CD4-positive, alpha-beta T cell treated with Interleukin-2 at 100 ng/mL for 4 hours (primary cell): ENCODE results near the gene PRDX6.
"Not testable (repeated sequence)": the region's sequence is repeated elsewhere in the genome, so short reads cannot be mapped to it uniquely, and the experiment has no call there.

Source experiments
- DNase-seq: peaks from one replicate; pipeline ENCODE4 v3.0.0-alpha.2; 2020; ENCODE audit warnings: low spot score

The PRDX6 gene

GRCh38 chr1:173477286-173478093, at the start of gene PRDX6:
PRDX6 (plus strand) TSS chr1:173477335; CDS start chr1:173477398, 63 bp downstream.
- no peak for DNase-seq

- peak; percentile 66 for DNase-seq
Measured at GRCh38 chr1:173429471-173430402, 47.4 kb upstream of the PRDX6 start.

GRCh38 chr1:173430677-173431303, 46.3 kb upstream of the PRDX6 start:
- DNase-seq: no peak

- peak; percentile 92 for DNase-seq
Measured at GRCh38 chr1:173431304-173432045, 45.7 kb upstream of the PRDX6 start.

GRCh38 chr1:173432331-173432730, 44.8 kb upstream of the PRDX6 start:
- DNase-seq: no peak

- DNase-seq: no peak
Measured at GRCh38 chr1:173433751-173434326, 43.3 kb upstream of the PRDX6 start.

- no peak for DNase-seq
Measured at GRCh38 chr1:173436841-173437428, 40.2 kb upstream of the PRDX6 start.

- DNase-seq: no peak
Measured at GRCh38 chr1:173438675-173439074, 38.5 kb upstream of the PRDX6 start.

- no peak for DNase-seq
Measured at GRCh38 chr1:173440430-173440829, 36.7 kb upstream of the PRDX6 start.

GRCh38 chr1:173444757-173445156, 32.4 kb upstream of the PRDX6 start:
- no peak for DNase-seq

GRCh38 chr1:173445164-173445563, 32.0 kb upstream of the PRDX6 start:
- DNase-seq: no peak

- no peak for DNase-seq
Measured at GRCh38 chr1:173445656-173446055, 31.5 kb upstream of the PRDX6 start.

- DNase-seq: no peak
Measured at GRCh38 chr1:173447224-173447623, 29.9 kb upstream of the PRDX6 start.

GRCh38 chr1:173448945-173449344, 28.2 kb upstream of the PRDX6 start:
- no peak for DNase-seq

GRCh38 chr1:173451981-173452380, 25.2 kb upstream of the PRDX6 start:
- no peak for DNase-seq

GRCh38 chr1:173453982-173454381, 23.2 kb upstream of the PRDX6 start:
- DNase-seq: no peak

GRCh38 chr1:173454966-173455524, 22.1 kb upstream of the PRDX6 start:
- no peak for DNase-seq

GRCh38 chr1:173459885-173460284, 17.2 kb upstream of the PRDX6 start:
- DNase-seq: no peak

GRCh38 chr1:173462666-173463065, 14.5 kb upstream of the PRDX6 start:
- not testable (repeated sequence) for DNase-seq

GRCh38 chr1:173464185-173464584, 12.9 kb upstream of the PRDX6 start:
- not testable (repeated sequence) for DNase-seq

GRCh38 chr1:173467426-173467825, 9.7 kb upstream of the PRDX6 start:
- no peak for DNase-seq
